Hepatocyte (in vitro differentiated cells): ENCODE measurements around the gene GAS5. TPM values are rescaled to one million over a fixed set of nuclear protein-coding genes. Genes with fewer than 3 reads are reported as not detected.
A peak's percentile ranks its signal among the peaks of the same experiment; 100 is the strongest.

Experiments used
- DNase-seq: peaks from one replicate; pipeline ENCODE4 v3.0.0-alpha.2; 2016; ENCODE audit warnings: low spot score
- H2AFZ ChIP-seq: fragments of 200-600 bp; sonication (generic); 2 replicates; pipeline ENCODE4 v1.6.0; 2016; ENCODE audit warnings: antibody characterized with exemption, mild to moderate bottlenecking
- H3K27ac ChIP-seq: fragments of 200-600 bp; sonication (generic); 2 replicates; pipeline ENCODE4 v1.5.1; 2016; ENCODE audit warnings: mild to moderate bottlenecking
- H3K27me3 ChIP-seq: fragments of 200-600 bp; sonication (generic); 2 replicates; pipeline ENCODE4 v1.6.1; 2016
- H3K36me3 ChIP-seq: fragments of 200-600 bp; sonication (generic); replicated peaks from 2 replicates; pipeline ENCODE4 v1.5.1; 2016; ENCODE audit warnings: low read depth; ENCODE audit not compliant: insufficient read depth
- H3K4me1 ChIP-seq: fragments of 200-600 bp; sonication (generic); 2 replicates; pipeline ENCODE4 v1.5.1; 2016; ENCODE audit warnings: mild to moderate bottlenecking, moderate library complexity; ENCODE audit not compliant: insufficient read depth
- H3K4me2 ChIP-seq: fragments of 200-600 bp; sonication (generic); 2 replicates; pipeline ENCODE4 v1.6.0; 2016
- H3K4me3 ChIP-seq: fragments of 200-600 bp; sonication (generic); 2 replicates; pipeline ENCODE4 v1.5.1; 2016; ENCODE audit warnings: mild to moderate bottlenecking
- H3K79me2 ChIP-seq: fragments of 200-600 bp; sonication (generic); 2 replicates; pipeline ENCODE4 v1.6.0; 2017; ENCODE audit warnings: mild to moderate bottlenecking
- H3K9me2 ChIP-seq: fragments of 200-600 bp; sonication (generic); replicated peaks from 2 replicates; pipeline ENCODE4 v1.6.0; 2017; ENCODE audit warnings: mild to moderate bottlenecking; ENCODE audit not compliant: insufficient read depth
- H3K9me3 ChIP-seq: fragments of 200-600 bp; sonication (generic); 2 replicates; pipeline ENCODE4 v1.5.1; 2016; ENCODE audit warnings: low read depth, mild to moderate bottlenecking
- H4K20me1 ChIP-seq: fragments of 200-600 bp; sonication (generic); 2 replicates; pipeline ENCODE4 v1.6.0; 2016; ENCODE audit warnings: mild to moderate bottlenecking; ENCODE audit not compliant: insufficient read depth, poor library complexity, severe bottlenecking
- EZH2 ChIP-seq: fragments of 200-600 bp; sonication (generic); IDR thresholded peaks from 2 replicates; pipeline ENCODE4 v1.6.1; 2016; ENCODE audit warnings: antibody characterized with exemption, mild to moderate bottlenecking, borderline replicate concordance
- EZH2phosphoT487 ChIP-seq: fragments of 200-600 bp; sonication (generic); IDR thresholded peaks from one replicate; pipeline ENCODE4 v1.6.1; 2018; ENCODE audit warnings: antibody characterized with exemption, mild to moderate bottlenecking, low read depth, moderate library complexity; ENCODE audit not compliant: unreplicated experiment, severe bottlenecking
- WGBS: methylation state at CpG from one replicate; pipeline ENCODE4 v1.1.6; 2016; ENCODE audit warnings: low lambda C conversion rate; ENCODE audit errors: missing lambda C conversion rate; 5-methylcytosine and 5-hydroxymethylcytosine counted together
- polyA plus RNA-seq: library from polyadenylated mRNA; unstranded; fragments of >200 nt; fragmentation: Nextera tagmentation; extraction: Ambion mirVana; gene quantifications from 2 replicates; pipeline ENCODE4 v1.2.1, GENCODE V29; 2016
- total RNA-seq: library from RNA; depleted of rRNA; stranded (reverse); fragments of >200 nt; gene quantifications from 2 replicates; pipeline ENCODE4 v1.2.3, GENCODE V29; 2014
- TF ChIP-seq, protein P1 (sequence below): fragments of 200-600 bp; sonication (generic); IDR thresholded peaks from 2 replicates; pipeline ENCODE4 v1.5.1; 2016; ENCODE audit warnings: antibody characterized with exemption, mild to moderate bottlenecking; ENCODE audit not compliant: poor library complexity

GAS5 gene
- total and polyA plus RNA-seq, 2 experiments from 2014 or later = 174 to 495 TPM

DNA sequence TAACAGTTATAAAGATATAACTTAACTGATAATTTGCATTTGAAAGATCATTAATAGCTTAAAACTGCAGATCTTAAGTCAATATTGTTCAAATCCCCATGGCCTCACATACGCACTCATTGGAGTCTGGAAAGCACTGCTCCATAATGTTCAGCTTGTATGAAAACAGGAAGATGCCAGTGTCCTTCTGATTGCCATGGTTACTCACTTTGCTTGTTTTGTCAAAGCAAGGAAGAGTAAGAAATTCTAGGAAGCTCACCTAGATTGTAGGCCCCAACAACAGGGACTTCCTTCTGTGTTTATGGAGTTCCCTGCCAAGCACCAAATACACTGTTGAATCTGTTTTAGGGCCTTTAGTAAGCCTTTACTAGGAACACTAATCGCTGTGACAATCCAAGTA lies 10.9 kb downstream of the GAS5 start:
- H3K27me3 ChIP-seq = no peaks in the 10 kb centered on the region
- H2AFZ ChIP-seq = no peak overlapping the region
- H4K20me1 ChIP-seq = no peaks in the 10 kb centered on the region
- DNase-seq = no peak
- no peaks in the 10 kb centered on the region for H3K79me2 ChIP-seq
- H3K9me2 ChIP-seq = no peaks in the 10 kb centered on the region
- no peaks in the 10 kb centered on the region for H3K9me3 ChIP-seq
- no peaks in the 10 kb centered on the region for H3K36me3 ChIP-seq
- H3K4me3 ChIP-seq = no peak overlapping the region
- H3K27ac ChIP-seq = peak overlapping the region; percentile 0
- no peak overlapping the region for H3K4me2 ChIP-seq
- H3K4me1 ChIP-seq = peaks cover 5% of the 10 kb centered on the region
- WGBS = 91% methylated on average over 2 of the region's 2 CpGs
- TF ChIP-seq EZH2phosphoT487 (no peak), EZH2 (no peak)
- TF ChIP-seq, protein P1, sequence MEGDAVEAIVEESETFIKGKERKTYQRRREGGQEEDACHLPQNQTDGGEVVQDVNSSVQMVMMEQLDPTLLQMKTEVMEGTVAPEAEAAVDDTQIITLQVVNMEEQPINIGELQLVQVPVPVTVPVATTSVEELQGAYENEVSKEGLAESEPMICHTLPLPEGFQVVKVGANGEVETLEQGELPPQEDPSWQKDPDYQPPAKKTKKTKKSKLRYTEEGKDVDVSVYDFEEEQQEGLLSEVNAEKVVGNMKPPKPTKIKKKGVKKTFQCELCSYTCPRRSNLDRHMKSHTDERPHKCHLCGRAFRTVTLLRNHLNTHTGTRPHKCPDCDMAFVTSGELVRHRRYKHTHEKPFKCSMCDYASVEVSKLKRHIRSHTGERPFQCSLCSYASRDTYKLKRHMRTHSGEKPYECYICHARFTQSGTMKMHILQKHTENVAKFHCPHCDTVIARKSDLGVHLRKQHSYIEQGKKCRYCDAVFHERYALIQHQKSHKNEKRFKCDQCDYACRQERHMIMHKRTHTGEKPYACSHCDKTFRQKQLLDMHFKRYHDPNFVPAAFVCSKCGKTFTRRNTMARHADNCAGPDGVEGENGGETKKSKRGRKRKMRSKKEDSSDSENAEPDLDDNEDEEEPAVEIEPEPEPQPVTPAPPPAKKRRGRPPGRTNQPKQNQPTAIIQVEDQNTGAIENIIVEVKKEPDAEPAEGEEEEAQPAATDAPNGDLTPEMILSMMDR = no peak

DNA sequence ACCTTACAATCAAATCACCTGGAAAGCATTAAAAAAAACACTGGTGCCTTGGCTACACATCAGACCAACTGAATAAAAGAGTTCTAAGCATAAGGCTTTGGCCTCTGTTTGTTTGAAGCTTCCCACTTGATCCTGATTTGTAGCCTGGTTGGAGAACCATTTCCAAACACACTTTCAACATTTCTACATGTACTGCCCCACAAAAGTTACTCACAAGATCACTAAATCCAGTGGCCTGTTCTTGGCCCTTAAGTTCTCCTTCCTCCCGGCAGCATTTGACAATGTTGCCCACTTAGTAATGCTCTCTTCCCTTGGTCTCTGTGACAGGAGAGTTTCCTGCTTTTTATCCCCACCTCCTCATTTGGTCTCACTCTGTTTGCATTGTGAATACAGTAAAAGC lies 11.8 kb downstream of the GAS5 start:
- no peaks in the 10 kb centered on the region for H3K36me3 ChIP-seq

DNA sequence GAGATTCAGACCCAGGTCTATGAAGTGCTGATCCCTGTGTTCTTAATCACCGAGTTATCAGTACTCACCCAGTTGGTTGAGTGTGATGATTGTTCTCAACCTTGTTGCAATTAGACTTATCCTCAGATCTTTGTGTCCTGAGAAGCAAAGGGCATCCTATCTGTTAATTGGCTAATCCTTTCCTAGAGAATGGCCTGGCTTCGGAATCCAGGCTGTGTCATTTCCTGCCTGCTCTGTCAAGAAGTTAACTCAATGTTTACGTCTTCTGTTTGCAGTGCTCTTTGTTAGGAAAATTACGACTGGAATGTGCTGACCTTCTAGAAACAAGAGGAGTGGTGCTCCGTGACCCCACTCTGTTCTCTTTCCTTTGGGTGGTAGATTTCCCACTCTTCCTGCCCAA lies 14.7 kb downstream of the GAS5 start:
- H3K9me2 ChIP-seq = no peaks in the 10 kb centered on the region
- H2AFZ ChIP-seq = peak overlapping the region; percentile 4
- H3K27me3 ChIP-seq = no peaks in the 10 kb centered on the region
- H3K4me1 ChIP-seq = peaks cover 5% of the 10 kb centered on the region
- no peak overlapping the region for H3K4me3 ChIP-seq
- TF ChIP-seq EZH2 = no peak
- no peak for TF ChIP-seq EZH2phosphoT487
- TF ChIP-seq, protein P1 = no peak
- no peak overlapping the region for H3K4me2 ChIP-seq
- peak overlapping the region; percentile 80 for H3K27ac ChIP-seq
- peak; percentile 30 for DNase-seq
- 24% methylated on average over 5 of the region's 5 CpGs for WGBS
- H3K9me3 ChIP-seq = no peaks in the 10 kb centered on the region
- no peaks in the 10 kb centered on the region for H3K36me3 ChIP-seq
- no peaks in the 10 kb centered on the region for H4K20me1 ChIP-seq
- no peaks in the 10 kb centered on the region for H3K79me2 ChIP-seq

More for the DNA sequence above, 11.8 kb downstream of the GAS5 start:
- H4K20me1 ChIP-seq = no peaks in the 10 kb centered on the region
- H3K4me3 ChIP-seq = no peak overlapping the region
- no peaks in the 10 kb centered on the region for H3K9me3 ChIP-seq
- H3K9me2 ChIP-seq = no peaks in the 10 kb centered on the region
- no peak overlapping the region for H2AFZ ChIP-seq
- H3K27me3 ChIP-seq = no peaks in the 10 kb centered on the region
- H3K27ac ChIP-seq = peak overlapping the region; percentile 18
- no peak for TF ChIP-seq EZH2phosphoT487
- TF ChIP-seq EZH2 = no peak
- TF ChIP-seq, protein P1 = no peak
- WGBS = 63% methylated on average over 1 of the region's 1 CpG
- H3K79me2 ChIP-seq = no peaks in the 10 kb centered on the region
- H3K4me1 ChIP-seq = peaks cover 5% of the 10 kb centered on the region
- H3K4me2 ChIP-seq = no peak overlapping the region
- DNase-seq = no peak

DNA sequence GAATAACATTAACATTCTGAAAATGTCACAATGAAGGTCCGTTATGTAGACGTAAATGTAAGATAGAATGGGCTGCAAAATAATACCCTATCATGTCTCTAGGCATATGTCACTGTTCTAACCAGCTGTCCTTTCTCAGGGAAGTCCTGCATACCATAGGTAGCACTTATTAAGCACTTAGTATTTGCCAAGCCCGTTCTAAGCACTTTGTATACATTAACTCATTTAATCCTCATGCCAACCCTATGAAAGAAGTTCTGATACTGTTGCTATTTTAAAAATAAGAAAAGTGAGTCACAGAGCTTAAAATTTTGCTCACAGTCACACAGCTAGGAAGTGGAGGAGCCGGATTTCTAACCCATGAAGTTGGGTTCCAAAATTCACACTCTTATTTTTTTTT lies 15.7 kb downstream of the GAS5 start:
- Histone ChIP-seq H3K4me3 (no peak overlapping the region), H3K9me3 (no peaks in the 10 kb centered on the region), H3K4me1 (peaks cover 5% of the 10 kb centered on the region), H3K27ac (no peak overlapping the region), H3K79me2 (no peaks in the 10 kb centered on the region), H4K20me1 (no peaks in the 10 kb centered on the region), H3K4me2 (no peak overlapping the region), H2AFZ (no peak overlapping the region), H3K27me3 (no peaks in the 10 kb centered on the region), H3K9me2 (no peaks in the 10 kb centered on the region), H3K36me3 (no peaks in the 10 kb centered on the region)
- WGBS = 84% methylated on average over 4 of the region's 4 CpGs
- DNase-seq = no peak
- TF ChIP-seq EZH2 (no peak), EZH2phosphoT487 (no peak)
- TF ChIP-seq, protein P1 = no peak
